Erythroblast (primary cell): ENCODE data around the gene ACTN3.

Experiments used
- GATA1 ChIP-seq: IDR thresholded peaks from 2 replicates; pipeline ENCODE4 v1.6.1; 2011; ENCODE audit warnings: low read depth, mild to moderate bottlenecking, control low read depth, low read length, moderate library complexity
- POLR2A ChIP-seq: IDR thresholded peaks from 2 replicates; pipeline ENCODE4 v1.6.1; 2011; ENCODE audit warnings: mild to moderate bottlenecking, low read length

DNA sequence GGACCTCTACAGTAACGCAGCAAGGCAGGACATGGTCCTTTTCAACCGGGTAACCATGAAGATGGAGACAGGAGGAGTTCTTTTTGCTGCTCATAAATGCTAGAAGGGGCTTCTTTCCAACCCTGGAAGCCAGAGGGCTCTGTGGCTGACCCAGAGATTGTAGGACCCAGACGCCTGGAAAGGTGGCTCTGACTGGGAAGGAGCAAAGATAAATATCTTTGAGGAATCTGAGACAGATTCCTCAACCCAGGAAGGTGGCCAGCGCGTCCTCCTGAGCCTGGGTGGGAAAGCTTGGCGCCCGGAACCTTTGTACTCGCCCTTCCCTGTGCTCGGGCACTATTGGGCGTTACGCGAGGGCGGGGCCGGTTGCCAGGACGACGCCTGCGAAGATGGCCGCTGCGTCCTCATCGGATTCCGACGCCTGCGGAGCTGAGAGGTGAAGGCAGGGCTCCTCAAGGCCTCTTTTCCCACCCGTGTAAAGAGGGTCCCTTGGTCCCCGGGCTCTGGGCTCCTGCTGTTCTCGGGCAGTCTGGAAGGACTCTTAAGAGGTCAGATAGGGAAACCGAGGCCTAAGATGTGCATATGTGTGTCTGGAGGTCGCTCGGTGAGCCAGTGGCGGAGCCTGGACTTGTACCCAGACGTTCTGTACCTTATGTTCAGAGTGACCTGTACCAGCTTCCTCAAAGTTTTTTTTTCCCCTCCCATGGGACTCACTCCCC, 36.3 kb upstream of the ACTN3 start, which contains the start of gene BBS1:
- TF ChIP-seq POLR2A (peak; percentile 71), GATA1 (no peak)
